Mucosa of descending colon (tissue), 3 donors: ENCODE results near the gene RAB35. TPM values are rescaled to one million over a fixed set of nuclear protein-coding genes. Genes with fewer than 3 reads are reported as not detected.
A peak's percentile ranks its signal among the peaks of the same experiment; 100 is the strongest.

Experiments used
- ATAC-seq: fragments of 200-7000 bp; cut with Tn5 transposase; one replicate; pipeline ENCODE4 v1.9.1; 2020; ENCODE audit warnings: mild to moderate bottlenecking, moderate library complexity
- DNase-seq, 3 donors: peaks; one replicate each; pipeline ENCODE4 v3.0.0-alpha.2; 2020
- H3K36me3 ChIP-seq: fragments of 200-600 bp; one replicate; pipeline ENCODE4 v1.8.0; 2021; ENCODE audit warnings: low read depth, mild to moderate bottlenecking
- H3K4me1 ChIP-seq: fragments of 200-600 bp; one replicate; pipeline ENCODE4 v1.8.0; 2021; ENCODE audit warnings: low read depth, mild to moderate bottlenecking
- H3K4me3 ChIP-seq: fragments of 200-600 bp; one replicate; pipeline ENCODE4 v1.8.0; 2021; ENCODE audit warnings: mild to moderate bottlenecking
- H3K9me3 ChIP-seq: fragments of 200-600 bp; one replicate; pipeline ENCODE4 v1.8.0; 2021; ENCODE audit warnings: mild to moderate bottlenecking
- CTCF ChIP-seq: fragments of 200-600 bp; IDR thresholded peaks from one replicate; pipeline ENCODE4 v1.8.0; 2022; ENCODE audit warnings: antibody characterized with exemption, mild to moderate bottlenecking
- intact Hi-C, 2 donors: fragments of 100-400 bp; cut with DNase I in 1 of 2; cut with micrococcal nuclease in 1 of 2; formaldehyde crosslinking; loops; one replicate each; pipeline versions ENCODE4 v1.11.0 to v1.11.1; 2022; cut with DNase I, micrococcal nuclease
- long read RNA-seq, 2 donors: library from polyadenylated mRNA; unstranded; transcript quantifications; one replicate each; pipeline ENCODE4 v2.0.0, GENCODE V29; 2019 to 2021
- total RNA-seq, 3 donors: library from RNA; stranded (reverse); fragmentation: NEBNext Ultra II Directional in 2 of 3; extraction: Animal tissue kit (Norgen Biotek cat#: 25700) in 2 of 3; gene quantifications; one replicate each; pipeline versions ENCODE4 v1.2.1 to v1.2.4, GENCODE V29; 2021 to 2023
- donor health status: DM: no; HTN: no; CAD: no; lungs with moderate emphysema.
- donor health status: DM: no; HTN: no; CAD: no.
- donor health status: DM: no; HTN: yes; CAD: no.

Gene RAB35
- total RNA-seq: 10 to 100 TPM; 50.1 to 56.5 (median 51.3) TPM
- long read RNA-seq, donor 1, transcript RAB35-201 (6 exons, 2,945 nt): major isoform, 15 of 19 reads
- long read RNA-seq, donor 1, partial matches to known transcripts: 1 of 19 reads
- long read RNA-seq, donor 1, other reads (novel, unspliced or antisense): 3 of 19 reads
- long read RNA-seq, donor 2, transcript RAB35-201 (6 exons, 2,945 nt): major isoform, 8 of 11 reads
- long read RNA-seq, donor 2, partial matches to known transcripts: 0 of 11 reads
- long read RNA-seq, donor 2, other reads (novel, unspliced or antisense): 3 of 11 reads

DNA sequence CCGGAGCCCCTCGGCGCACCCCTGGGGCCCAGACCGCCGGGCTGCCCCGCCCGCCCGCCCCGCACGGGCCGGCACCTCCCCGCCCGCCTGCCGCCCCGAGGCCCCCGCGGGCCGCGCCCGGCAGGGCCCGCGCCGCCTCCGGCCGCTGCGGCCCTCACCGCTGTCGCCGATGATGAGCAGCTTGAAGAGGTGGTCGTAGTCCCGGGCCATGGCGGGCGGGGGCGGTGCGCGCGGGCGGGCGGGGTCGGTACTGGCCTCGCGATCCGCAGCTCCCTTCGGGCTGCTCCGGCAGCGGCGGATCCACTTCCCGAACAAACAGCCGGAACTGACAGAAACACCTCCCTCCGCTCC, at the start of gene RAB35:
Gene RAB35 (minus strand): TSS at position 313 of the 351 bp plus-strand sequence. CDS start 103 bp downstream, at position 210.
- Histone ChIP-seq H3K4me3 (peak within 1 kb of the TSS; percentile 58), H3K9me3 (no peaks in the 10 kb centered on the region), H3K4me1 (peaks cover 26% of the 10 kb centered on the region), H3K36me3 (no peaks in the 10 kb centered on the region)
- TF ChIP-seq CTCF: no peak
- ATAC-seq (no peak), DNase-seq (no peak)
- intact Hi-C loops: no loop called here

- TF ChIP-seq CTCF: no peak
- intact Hi-C loops: no loop called here
These were observed 47.7 kb upstream of the RAB35 start for GRCh38 chr12:120164293-120164692.

GRCh38 chr12:120162763-120163162, 46.2 kb upstream of the RAB35 start:
- no peak overlapping the region for H3K4me3 ChIP-seq
- TF ChIP-seq CTCF: no peak
- no peaks in the 10 kb centered on the region for H3K9me3 ChIP-seq
- intact Hi-C loops: no loop called here
- H3K36me3 ChIP-seq: peaks cover 27% of the 10 kb centered on the region
- H3K4me1 ChIP-seq: no peaks in the 10 kb centered on the region
- DNase-seq: no peak
- no peak for ATAC-seq

More at GRCh38 chr12:120164293-120164692, 47.7 kb upstream of the RAB35 start:
- DNase-seq (no peak), ATAC-seq (no peak)
- no peaks in the 10 kb centered on the region for H3K9me3 ChIP-seq
- H3K36me3 ChIP-seq: peaks cover 23% of the 10 kb centered on the region
- no peaks in the 10 kb centered on the region for H3K4me1 ChIP-seq
- no peak overlapping the region for H3K4me3 ChIP-seq

- no peaks in the 10 kb centered on the region for H3K9me3 ChIP-seq
- intact Hi-C loops: no loop called here
- ATAC-seq (no peak), DNase-seq (no peak)
- no peaks in the 10 kb centered on the region for H3K4me1 ChIP-seq
- H3K4me3 ChIP-seq: no peak overlapping the region
- peaks cover 27% of the 10 kb centered on the region for H3K36me3 ChIP-seq
- TF ChIP-seq CTCF: no peak
These were observed 45.3 kb upstream of the RAB35 start for GRCh38 chr12:120161852-120162251.

DNA sequence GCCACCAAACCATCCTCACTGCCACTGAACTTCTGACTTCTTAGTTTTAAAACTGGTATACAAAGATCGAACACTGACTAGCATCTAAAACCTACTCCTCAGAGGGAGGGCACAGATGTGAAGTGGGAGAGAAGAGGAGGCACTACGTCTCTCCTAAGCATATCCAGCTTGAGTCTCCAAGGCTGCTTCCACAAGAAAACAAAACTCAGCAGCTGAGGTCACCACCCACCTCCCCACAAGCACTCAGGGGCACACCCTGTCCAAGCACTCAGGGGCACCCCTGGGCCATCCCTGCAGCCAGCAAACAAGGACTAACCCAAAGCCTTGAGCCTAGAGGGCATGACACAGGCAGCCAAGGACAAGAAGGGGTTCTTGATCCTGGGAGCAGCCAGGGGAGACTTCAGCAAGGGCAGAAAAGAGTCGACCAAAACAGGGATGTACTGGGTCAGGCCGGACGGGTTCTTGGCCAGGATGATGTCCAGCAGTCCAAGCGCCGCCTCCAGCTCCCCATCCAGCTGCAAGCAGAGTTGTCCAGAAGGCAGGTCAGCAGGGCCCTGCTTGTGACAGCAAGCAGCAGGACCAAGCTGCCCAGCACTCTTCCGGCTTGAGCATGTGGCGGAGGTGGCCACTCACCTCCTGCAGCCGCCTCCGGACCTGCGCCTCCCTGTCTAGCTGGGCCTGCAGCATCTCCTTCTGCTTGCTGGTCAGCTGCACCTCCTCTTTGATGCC, 43.1 kb upstream of the RAB35 start:
- DNase-seq (no peak), ATAC-seq (no peak)
- Histone ChIP-seq H3K4me3 (no peak overlapping the region), H3K9me3 (no peaks in the 10 kb centered on the region), H3K4me1 (no peaks in the 10 kb centered on the region), H3K36me3 (peaks cover 33% of the 10 kb centered on the region)
- TF ChIP-seq CTCF: no peak
- intact Hi-C loops: no loop called here
